ENCODE measurements around the gene AKAP12.

GRCh38 chr6:151207674-151208073 is 32.1 kb upstream of the AKAP12 start:
- no peak for TF ChIP-seq POLR2AphosphoS5 (IDR thresholded peaks at IDR 0.05)
- no peak for TF ChIP-seq CTCF (IDR thresholded peaks at IDR 0.05)
- no peak for TF ChIP-seq POLR2A (IDR thresholded peaks at IDR 0.05)
